Lower lobe of right lung (tissue), 2 donors: ENCODE results near the gene GRIK1. TPM values are rescaled to one million over a fixed set of nuclear protein-coding genes. Genes with fewer than 3 reads are reported as not detected.

Source experiments
- ATAC-seq, 2 donors: fragments of 200-7000 bp; cut with Tn5 transposase; one replicate each; pipeline ENCODE4 v1.9.1; 2020 to 2022; ENCODE audit warnings: mild to moderate bottlenecking in 2 of 2, moderate library complexity in 2 of 2
- DNase-seq: peaks from one replicate; pipeline ENCODE4 v3.0.0-alpha.2; 2020
- H3K27ac ChIP-seq: fragments of 200-600 bp; one replicate; pipeline ENCODE4 v1.8.0; 2022
- H3K27me3 ChIP-seq: fragments of 200-600 bp; one replicate; pipeline ENCODE4 v1.8.0; 2022; ENCODE audit warnings: low read depth
- H3K36me3 ChIP-seq: fragments of 200-600 bp; one replicate; pipeline ENCODE4 v1.8.0; 2022; ENCODE audit warnings: mild to moderate bottlenecking
- H3K4me1 ChIP-seq: fragments of 200-600 bp; one replicate; pipeline ENCODE4 v1.8.0; 2022
- H3K4me3 ChIP-seq: fragments of 200-600 bp; one replicate; pipeline ENCODE4 v1.8.0; 2022; ENCODE audit warnings: mild to moderate bottlenecking
- H3K9me3 ChIP-seq: fragments of 200-600 bp; one replicate; pipeline ENCODE4 v1.8.0; 2022
- intact Hi-C: fragments of 100-400 bp; cut with DNase I; formaldehyde crosslinking; loops from one replicate; pipeline ENCODE4 v1.11.0; 2022
- total RNA-seq: library from RNA; stranded (reverse); fragmentation: NEBNext Ultra II Directional; extraction: Animal tissue kit (Norgen Biotek cat#: 25700); gene quantifications from one replicate; pipeline ENCODE4 v1.2.1, GENCODE V29; 2021
- TF ChIP-seq, protein P1 (sequence below): fragments of 200-600 bp; IDR thresholded peaks from one replicate; pipeline ENCODE4 v1.8.0; 2022; ENCODE audit warnings: antibody characterized with exemption, mild to moderate bottlenecking
- donor health status: DM: no; HTN: yes; CAD: no; lungs with severe emphysema.

The GRIK1 gene
- total RNA-seq, 1 donor from 2014 or later, result not detected

DNA sequence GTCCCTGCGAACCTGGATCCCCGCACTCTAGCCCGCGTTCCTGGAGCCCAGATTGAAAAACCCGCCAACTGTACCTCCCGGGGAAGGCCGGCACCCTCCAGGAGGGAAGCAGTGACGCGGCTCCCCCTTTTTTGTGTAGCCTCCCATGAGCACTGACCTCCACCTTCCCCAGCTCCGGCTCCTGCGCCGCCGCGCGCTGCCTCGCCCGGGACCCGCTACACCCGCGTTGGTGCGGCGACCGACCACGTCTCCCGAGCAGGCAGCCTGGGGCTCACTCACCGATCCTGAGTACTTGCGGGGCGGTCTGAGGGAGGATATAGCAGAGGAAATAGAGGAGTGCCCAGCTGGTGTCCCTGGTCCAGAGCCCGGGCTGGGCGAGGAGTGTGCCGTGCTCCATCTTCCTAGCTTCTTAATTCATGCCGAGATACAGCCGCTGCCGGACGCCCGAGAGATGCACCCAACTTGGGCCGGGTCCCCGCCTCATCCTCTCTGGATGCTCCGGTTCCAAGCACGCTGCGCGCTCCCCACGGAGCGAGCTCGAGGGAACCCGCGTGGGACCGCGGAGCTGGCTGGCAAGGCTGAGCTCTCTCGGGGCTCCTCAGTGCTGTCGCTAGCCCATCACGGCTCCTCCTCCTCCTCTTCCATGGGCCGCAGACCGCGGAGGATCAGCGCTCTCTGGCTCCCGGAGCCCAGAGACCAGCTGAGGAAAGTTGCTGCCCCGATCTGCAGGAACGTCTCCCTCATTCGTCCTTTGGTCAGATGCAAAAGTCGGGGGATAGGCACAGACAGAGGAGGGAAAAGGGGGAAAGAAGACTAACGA, 482 bp downstream of the GRIK1 start:
- H3K27ac ChIP-seq, result no peak overlapping the region
- peaks cover 5% of the 10 kb centered on the region for H3K4me1 ChIP-seq
- H3K9me3 ChIP-seq, result no peaks in the 10 kb centered on the region
- peaks cover 51% of the 10 kb centered on the region for H3K27me3 ChIP-seq
- H3K4me3 ChIP-seq, result no peak overlapping the region
- intact Hi-C loops, result no loop called here
- DNase-seq (no peak), ATAC-seq (peak; percentile 40 to 47)
- H3K36me3 ChIP-seq, result no peaks in the 10 kb centered on the region
- TF ChIP-seq, protein P1, sequence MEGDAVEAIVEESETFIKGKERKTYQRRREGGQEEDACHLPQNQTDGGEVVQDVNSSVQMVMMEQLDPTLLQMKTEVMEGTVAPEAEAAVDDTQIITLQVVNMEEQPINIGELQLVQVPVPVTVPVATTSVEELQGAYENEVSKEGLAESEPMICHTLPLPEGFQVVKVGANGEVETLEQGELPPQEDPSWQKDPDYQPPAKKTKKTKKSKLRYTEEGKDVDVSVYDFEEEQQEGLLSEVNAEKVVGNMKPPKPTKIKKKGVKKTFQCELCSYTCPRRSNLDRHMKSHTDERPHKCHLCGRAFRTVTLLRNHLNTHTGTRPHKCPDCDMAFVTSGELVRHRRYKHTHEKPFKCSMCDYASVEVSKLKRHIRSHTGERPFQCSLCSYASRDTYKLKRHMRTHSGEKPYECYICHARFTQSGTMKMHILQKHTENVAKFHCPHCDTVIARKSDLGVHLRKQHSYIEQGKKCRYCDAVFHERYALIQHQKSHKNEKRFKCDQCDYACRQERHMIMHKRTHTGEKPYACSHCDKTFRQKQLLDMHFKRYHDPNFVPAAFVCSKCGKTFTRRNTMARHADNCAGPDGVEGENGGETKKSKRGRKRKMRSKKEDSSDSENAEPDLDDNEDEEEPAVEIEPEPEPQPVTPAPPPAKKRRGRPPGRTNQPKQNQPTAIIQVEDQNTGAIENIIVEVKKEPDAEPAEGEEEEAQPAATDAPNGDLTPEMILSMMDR, result no peak

DNA sequence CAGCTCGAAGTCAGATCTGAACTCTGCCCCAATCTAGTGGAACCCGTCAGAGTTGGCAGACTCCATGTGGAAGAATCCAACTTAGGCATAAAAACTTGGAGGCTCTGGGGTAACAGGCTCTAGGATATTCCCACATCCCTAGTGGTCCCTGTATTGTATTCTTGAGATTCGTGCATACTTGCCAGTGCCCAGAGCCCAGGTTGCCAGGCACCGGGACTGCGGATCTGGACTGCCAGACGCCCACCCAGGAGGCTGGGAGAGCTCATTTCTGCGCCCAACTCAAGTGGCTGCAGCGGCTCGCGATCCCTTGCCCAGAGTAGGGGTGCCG, 1.1 kb downstream of the GRIK1 start:
- Histone ChIP-seq H3K9me3 (no peaks in the 10 kb centered on the region), H3K27me3 (peaks cover 51% of the 10 kb centered on the region), H3K4me3 (no peak overlapping the region), H3K36me3 (no peaks in the 10 kb centered on the region), H3K27ac (no peak overlapping the region), H3K4me1 (peaks cover 5% of the 10 kb centered on the region)
- TF ChIP-seq, protein P1, result no peak
- intact Hi-C loops, result no loop called here
- DNase-seq (no peak), ATAC-seq (no peak)

DNA sequence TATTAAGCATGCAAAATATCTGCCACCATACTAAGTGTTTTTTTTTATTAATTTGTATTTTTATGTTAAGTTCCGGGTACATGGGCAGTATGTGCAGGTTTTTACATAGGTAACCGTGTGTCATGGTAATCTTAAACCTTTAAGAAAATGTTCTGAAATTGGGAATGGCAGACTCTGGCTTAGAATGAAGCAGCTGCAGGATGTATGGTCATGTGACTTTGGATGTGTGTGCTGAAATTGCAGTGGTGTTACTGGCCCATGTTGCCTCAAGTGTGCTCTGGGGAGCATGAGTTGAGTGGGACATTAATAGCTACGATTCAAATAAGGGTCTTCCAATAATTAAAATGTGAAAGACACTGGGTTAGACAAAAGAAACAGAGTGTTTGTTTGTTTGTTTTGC, 6.7 kb downstream of the GRIK1 start:
- DNase-seq (no peak), ATAC-seq (no peak)
- intact Hi-C loops, result no loop called here
- H3K4me1 ChIP-seq, result no peaks in the 10 kb centered on the region
- TF ChIP-seq, protein P1, result no peak
- no peak overlapping the region for H3K27ac ChIP-seq
- no peaks in the 10 kb centered on the region for H3K36me3 ChIP-seq
- H3K9me3 ChIP-seq, result no peaks in the 10 kb centered on the region
- no peak overlapping the region for H3K4me3 ChIP-seq
- peaks cover 13% of the 10 kb centered on the region for H3K27me3 ChIP-seq

DNA sequence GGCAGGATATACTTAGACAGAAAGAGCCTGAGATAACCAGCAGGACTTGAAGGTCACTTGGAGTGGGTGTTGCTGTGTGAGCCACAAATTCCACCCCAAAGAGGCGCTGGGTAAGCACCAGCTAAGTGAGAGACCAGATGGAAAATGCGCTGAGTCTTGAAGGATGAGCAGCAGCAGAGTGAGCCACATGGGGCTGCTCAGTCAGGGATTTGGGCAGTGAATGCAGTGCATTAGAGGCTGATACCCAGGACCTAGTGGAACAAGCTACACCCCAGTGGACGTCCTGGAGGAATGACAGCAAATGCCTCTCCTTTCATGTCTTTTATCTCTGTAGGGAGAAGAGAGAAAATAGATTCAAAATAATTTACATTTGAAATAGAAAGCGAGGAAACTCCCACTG, 11.3 kb downstream of the GRIK1 start:
- intact Hi-C loops, result no loop called here
- H3K27me3 ChIP-seq, result no peaks in the 10 kb centered on the region
- no peaks in the 10 kb centered on the region for H3K9me3 ChIP-seq
- ATAC-seq, result no peak
- TF ChIP-seq, protein P1, result no peak
- no peaks in the 10 kb centered on the region for H3K36me3 ChIP-seq
- H3K27ac ChIP-seq, result no peak overlapping the region
- H3K4me1 ChIP-seq, result no peaks in the 10 kb centered on the region
- no peak overlapping the region for H3K4me3 ChIP-seq
- no peak for DNase-seq

DNA sequence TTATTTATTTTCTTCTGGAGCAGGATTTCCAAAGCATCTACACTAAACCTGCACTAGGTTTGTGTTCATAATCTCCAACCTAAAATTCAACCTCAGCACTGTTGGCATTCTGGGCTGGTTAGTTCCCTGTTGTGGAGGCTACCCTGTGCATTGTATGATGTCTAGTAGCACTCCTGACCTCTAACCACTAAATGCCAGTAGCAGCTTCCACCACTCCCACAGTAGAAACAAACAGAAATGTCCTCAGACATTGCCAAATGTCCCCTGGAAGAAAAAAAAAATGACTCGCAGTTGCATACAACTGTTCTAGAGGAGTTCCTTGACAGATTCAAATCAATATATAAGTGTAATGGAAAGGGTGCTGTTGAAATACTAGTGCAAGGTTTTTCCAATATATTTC, 18.9 kb downstream of the GRIK1 start:
- Histone ChIP-seq H3K9me3 (no peaks in the 10 kb centered on the region), H3K27me3 (no peaks in the 10 kb centered on the region), H3K4me1 (no peaks in the 10 kb centered on the region), H3K36me3 (no peaks in the 10 kb centered on the region), H3K27ac (no peak overlapping the region), H3K4me3 (no peak overlapping the region)
- no peak for ATAC-seq
- intact Hi-C loops, result no loop called here
- TF ChIP-seq, protein P1, result no peak
- no peak for DNase-seq
